ENCODE data around the gene CASS4.

Gene CASS4

DNA sequence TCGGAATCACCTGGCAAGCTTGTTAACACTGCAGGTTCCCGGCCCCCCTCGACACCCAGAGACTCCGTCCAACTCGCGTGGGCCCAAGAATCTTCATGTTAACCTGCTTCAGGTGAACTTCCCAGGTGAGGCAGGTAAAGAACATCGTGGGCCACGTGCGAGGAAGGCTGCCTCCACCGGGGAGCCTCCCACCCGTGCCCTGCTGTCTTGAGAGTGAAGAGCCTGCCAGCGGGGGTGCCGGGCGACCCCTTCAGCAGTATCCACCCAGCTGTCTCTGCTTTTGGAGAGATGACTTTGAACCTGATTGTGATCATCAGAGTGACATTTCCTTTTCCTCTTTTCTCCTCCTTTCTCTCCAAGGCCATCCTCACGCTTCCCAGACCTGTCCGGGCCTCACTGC lies 33.5 kb downstream of the CASS4 start:
- no peak for DNase-seq

DNA sequence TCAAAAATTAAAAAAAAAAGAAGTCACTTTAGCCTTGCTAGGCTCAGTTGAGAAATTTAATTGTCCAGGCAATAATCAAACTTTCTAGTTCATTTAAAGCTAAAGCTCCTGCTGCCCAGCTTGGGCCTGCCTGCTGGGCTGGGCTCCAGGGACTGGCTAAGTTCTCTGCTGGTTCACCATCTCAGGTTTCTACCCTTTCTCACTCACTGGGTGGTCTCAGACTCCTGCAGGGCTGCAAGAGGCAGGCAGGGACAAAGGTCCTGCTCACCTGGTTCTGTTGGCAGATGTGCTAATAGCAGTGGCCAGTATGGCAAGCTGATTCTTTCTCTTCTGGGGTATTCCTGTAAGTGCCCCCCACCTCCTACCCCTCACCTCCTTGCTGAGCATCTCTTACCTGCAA lies 35.2 kb downstream of the CASS4 start:
- no peak for DNase-seq

DNA sequence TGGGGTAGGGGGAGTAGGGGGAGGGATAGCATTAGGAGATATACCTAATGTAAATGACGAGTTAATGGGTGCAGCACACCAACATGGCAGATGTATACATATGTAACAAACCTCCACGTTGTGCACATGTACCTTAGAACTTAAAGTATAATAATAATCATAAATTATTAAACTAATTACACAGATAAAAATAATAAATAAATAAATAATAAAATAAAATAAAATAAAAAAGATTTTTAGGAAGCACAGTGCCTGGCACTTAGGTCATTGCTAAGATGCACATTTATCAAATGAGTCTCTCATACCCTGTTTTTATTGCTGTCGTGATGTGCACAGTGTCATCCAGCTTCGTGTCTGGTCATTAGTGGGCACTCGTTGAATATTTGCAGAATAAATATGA lies 37.4 kb downstream of the CASS4 start:
- no peak for DNase-seq

DNA sequence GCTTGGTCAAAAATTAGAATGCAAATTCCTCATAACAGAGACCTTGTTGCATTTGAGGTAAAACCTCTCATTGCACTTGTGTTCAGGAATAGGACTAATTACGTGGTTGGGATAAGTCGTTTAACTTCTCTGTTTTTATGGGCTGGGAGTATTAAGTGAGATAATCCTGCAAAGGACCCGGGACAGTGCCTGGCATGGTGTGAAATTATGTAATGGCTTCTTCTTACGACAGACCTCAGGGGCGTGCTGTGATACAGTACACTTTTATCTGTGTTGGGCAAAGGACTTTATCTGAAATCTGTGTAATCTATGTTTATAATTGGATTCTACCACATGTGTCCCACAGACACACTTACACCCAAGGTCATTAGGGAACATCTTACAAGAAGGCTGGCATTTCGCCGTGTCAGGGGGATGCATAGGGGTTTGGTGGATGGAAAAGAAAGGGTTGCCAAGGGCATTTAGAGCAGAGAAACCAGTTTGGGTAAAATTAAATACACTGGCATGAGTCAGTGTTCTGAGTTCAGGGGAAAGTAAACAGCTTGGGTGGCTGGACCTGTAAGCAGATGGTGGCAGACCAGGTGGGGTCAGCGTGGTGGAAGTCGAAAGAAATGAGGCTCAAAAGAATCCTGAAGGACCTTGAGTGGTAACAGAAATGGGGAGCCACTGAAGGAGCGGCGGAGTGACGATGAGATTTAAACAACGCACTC lies 39.2 kb downstream of the CASS4 start:
- no peak for DNase-seq

DNA sequence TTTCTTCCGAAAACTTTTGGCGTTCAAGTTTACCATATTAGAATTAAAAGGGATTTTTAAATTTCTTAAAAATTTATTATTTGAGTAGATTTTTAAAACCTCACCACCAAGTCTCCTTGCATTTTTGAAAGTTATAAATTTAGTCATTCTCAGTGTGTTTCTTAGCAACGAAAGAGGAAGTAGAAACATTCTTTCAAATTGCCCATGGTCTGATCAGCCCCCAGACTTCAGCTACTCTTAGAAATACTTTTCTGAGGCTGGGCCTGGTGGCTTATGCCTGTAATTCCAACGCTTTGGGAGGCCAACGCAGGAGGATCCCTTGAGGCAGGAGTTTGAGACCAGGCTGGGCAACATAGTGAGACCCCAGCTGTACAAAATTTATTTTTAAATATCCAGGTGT lies 41.3 kb downstream of the CASS4 start:
- peak; percentile 48 to 71 (median 63) for DNase-seq

DNA sequence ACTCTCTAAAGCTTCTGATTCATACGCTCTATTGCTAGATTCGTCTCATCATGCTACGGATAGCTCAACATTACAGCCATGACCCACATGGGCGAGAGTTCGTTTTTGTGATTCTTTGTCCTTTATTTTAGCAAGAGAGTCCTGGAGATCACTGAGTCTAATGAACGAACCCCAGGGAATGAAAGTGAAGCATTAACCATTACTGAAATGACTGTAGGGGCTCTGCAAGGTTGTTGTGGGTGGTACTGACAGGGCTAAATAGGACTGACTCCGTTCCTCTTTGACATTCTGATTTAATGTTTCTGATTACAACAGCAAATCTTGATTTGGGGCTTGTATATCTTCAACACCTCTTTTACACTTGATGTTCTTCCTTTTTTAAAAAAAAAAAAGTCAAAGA lies 42.7 kb downstream of the CASS4 start:
- no peak for DNase-seq

DNA sequence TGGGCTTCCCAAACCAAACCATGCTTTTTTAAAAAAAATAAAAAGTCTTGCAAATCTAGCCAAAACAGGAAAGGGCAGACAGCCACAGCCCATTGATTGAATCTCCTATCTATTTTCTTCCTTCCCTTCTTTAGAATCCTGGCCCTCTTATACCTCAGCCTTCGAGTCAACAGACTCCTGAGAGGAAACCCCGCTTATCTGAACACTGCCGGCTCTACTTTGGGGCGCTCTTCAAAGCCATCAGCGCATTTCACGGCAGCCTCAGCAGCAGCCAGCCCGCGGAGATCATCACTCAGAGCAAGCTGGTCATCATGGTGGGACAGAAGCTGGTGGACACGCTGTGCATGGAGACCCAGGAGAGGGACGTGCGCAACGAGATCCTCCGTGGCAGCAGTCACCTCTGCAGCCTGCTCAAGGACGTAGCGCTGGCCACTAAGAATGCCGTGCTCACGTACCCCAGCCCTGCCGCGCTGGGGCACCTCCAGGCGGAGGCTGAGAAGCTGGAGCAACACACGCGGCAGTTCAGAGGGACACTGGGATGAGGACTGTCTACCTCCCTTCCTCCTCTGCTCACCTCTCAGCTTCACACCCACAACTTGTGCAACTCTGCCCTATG lies 46.3 kb downstream of the CASS4 start:
- DNase-seq = no peak

DNA sequence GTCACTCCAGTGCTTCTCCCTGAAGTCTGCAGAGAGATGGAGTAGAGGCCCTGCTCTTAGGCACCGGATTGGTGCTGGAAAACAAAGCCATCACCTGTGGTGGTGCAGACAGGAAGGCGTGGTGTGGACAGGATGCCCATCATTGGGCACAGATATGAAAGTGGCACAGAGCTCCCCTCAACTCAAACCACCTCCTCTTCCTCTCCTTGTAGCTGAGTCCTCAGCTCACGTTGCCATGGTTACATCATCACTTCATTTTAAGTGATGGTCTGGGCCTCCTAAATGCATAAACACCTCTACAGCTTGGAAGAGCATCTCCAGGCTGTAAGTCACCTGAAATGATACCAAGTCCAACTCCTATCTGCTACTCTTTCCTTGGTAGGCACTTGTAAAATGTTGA lies 48.4 kb downstream of the CASS4 start:
- no peak for DNase-seq

DNA sequence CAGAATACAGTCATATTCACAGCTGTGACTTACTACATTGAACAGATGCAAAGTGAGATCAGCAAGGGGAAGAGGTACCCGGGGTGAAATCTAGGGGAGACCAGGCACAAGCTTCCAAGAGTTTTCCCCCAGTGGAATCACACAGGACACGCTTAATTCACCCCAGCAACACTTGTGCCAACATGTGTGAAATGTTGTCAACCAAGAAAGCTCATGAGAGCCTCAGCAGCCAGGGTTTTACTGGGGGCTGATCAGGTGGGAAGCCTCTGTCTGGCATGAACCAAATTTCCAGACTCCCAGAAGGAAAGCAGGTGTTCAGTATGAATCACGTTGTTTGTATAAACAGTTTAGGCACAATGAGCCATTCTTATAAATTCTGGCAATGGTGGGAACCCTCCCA lies 49.5 kb downstream of the CASS4 start:
- DNase-seq = no peak

DNA sequence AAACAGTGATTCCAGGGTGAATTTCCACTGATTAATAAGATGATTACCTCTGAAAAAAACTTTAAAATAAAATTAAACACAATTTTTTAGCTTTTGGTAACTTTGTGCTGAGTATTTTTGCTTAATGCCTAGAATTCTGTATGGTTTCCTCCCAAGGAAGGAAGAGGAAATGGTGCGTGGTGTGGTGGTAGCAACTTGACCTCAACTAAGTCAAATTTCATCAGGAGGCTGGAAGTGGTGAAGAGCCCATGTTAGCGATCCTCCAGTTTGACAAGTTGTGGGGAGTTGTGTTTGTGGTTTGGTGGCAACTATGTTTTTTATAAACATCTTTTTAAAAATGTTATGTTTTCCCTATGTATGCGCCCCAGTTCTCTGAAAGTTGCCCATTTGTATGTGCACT lies 51.4 kb downstream of the CASS4 start:
- peak; percentile 22 to 41 (median 35) for DNase-seq

DNA sequence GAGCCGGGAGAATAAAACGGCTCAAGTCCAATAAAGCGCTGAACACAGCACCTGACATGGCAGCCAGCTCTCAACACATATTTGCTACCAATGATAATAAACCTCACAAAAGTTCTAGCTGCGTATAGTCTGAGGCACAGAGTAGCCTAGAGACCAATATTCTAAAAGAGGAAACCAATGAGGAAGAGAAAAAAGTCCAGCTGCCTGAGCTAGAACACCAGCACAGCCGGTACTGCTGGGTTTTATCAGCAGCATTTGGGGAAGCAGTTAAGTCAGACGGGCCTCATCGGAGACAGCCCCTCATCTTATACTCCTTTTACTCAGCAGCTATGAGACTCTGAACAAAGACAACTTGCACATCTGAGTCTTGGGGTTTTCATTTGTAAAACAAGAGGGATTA lies 53.9 kb downstream of the CASS4 start:
- peak; percentile 71 to 83 (median 79) for DNase-seq

DNA sequence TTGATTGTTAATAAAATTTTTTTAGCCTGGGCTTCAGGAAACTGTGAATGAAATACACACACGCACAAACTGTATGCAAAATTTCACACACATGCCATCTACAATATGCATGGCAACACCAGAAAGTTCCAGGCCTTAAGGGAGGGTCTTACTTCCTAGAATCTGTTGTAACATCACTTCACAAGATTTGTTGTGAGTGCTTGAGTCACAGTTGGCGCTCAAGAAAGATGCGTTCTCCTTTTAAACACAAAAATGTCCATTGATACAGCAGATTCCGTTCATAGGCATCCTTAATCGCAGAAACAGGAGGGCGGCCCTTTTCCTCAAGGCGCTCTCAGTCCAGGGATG lies 55.9 kb downstream of the CASS4 start:
- no peak for DNase-seq

DNA sequence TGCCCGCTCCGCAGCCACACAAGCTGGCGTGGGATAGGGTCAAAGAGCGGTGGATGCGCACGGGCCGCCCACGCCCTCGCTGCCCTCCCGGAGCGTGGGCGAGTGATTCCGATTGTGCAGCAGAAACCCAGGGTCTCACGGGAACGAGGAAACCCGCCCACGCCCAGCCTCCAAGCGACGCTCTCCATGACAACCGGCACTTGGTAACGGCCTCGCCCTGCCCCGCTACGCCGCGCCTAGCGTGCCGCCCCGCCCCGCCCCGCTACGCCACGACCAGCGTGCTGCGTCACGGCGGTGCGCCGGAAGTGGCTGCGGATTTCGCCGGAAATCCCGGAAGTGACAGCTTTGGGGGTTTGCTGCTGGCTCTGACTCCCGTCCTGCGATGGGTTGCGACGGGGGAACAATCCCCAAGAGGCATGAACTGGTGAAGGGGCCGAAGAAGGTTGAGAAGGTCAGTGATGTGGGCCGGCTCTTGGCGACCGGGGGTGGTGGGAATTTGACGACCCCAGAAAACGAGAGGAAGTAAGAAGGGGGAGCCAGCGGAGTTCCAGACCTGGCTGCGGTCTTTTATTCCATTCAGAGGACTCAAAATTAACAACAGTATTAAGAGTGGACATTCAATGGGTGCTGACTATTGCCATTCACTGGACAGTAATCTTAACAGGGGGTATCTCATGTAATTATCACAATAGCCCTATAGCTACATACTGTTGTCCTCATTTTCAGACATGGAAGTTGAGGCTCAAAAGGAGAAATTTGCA lies 56.4 kb downstream of the CASS4 start, which contains the start of gene RTF2:
RTF2 (plus strand) TSS at position 312 of the 761 bp plus-strand sequence; CDS start at position 383, 71 bp downstream.
- DNase-seq = peak; percentile 100

DNA sequence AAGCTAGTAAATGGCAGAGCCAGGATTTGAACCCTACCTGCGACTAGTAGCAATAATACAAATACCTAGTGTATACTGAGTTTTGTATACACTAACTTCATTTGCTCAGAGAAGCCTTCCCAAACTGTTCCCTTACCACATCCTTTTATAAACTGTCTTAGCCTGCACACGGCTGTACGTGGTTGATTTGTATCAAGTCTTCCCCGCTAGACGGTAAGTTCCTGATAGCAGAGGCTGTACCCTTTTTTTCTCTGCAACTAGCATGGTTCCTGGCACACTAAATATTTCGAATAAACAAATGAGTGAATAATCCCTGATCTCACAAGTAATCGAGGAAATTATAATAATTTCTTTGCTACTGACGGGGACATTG lies 57.0 kb downstream of the CASS4 start:
- no peak for DNase-seq

DNA sequence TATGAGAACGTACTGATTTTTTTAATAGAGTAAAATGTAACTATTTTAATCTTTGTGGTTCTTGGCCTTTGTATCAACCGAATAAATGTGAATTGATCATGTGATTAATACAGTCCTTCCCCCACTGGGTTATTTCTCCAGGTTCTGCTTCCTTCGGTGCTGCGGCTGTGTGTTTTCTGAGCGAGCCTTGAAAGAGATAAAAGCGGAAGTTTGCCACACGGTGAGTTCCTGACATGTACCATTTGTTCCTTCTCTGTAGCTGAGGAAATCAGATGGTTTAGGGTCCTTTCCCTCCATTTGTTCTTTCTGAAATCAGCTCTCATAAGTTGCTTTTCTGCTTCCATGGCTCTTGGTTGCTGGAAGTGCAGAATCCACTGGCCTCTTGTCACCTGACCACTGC lies 71.9 kb downstream of the CASS4 start:
- DNase-seq = peak; percentile 47 to 67 (median 51)

DNA sequence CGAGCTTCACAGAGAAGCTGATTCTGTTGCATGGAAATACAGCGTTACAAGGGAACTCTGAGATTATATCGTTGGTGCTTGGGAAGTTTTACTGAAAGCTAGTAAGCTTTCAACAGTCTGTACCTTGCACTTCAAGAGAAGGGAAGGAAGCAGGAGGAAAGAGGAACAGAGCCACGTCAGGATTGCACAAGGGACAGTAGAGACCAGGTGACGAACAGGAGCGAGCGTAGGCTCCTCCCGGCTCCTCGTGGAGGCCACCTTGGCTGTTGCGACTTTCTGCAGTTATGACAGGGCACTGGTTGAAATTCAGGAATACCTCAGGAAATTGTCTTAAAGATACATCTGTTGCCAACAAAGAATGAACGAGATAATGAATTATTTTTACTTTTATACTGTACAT lies 75.2 kb downstream of the CASS4 start:
- DNase-seq = peak; percentile 16 to 31 (median 24)

DNA sequence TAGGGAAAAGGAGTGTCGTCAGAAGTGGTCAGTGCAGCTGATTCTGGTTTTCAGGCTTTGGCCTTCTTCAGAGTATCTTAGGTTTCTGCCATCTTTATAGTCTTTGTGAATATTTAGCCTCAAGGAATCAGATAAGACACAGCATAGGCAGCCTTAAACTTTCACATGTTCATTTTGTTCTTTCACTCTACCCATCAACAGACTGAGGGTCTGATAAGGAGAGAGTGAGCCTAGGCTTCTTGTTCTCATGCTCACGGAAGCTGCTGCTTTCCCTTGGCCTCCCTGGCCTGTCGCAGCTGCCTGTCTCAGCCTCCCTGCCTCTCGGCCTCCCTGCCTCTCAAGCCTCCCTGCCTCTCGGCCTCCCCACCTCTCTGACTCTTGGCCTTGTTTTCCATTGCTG lies 76.5 kb downstream of the CASS4 start:
- DNase-seq = no peak

DNA sequence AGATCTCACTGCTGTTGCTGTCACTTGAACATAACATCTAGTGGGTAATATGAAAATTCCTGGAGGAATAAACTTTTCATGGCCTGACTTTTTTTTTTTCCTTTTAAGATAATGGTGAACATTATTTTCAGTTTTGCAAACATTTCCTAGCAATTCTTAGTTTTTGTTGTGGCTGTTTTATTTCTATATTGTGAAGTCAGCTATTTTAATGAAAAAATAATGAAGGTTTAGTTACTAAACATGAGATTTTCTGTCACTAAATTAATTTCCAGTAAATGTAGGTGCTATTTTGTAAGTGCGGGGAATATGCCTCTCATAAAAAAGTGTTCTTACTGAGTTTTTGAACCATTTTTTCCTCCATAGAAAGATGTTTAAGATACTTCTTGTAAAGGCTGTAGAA lies 89.1 kb downstream of the CASS4 start:
- DNase-seq = no peak

DNA sequence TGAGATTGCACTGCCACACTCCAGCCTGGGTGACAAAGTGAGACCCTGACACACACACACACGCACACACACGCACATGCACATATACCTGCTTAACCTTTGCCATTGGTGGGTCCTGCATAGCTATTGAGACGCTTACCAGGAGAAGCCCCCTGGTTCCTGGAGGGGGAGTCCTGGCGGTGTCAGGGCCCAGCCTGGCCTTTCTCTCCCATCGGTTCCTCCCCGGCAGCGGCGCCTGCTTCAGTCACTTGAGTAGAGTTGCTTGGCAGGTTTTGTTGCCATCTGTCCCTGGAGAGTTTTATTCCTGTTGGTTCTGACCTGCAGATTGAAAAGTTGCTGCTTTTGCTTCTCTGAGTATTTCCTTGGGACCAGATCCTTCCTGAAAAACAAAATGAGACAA lies 91.9 kb downstream of the CASS4 start:
- no peak for DNase-seq

DNA sequence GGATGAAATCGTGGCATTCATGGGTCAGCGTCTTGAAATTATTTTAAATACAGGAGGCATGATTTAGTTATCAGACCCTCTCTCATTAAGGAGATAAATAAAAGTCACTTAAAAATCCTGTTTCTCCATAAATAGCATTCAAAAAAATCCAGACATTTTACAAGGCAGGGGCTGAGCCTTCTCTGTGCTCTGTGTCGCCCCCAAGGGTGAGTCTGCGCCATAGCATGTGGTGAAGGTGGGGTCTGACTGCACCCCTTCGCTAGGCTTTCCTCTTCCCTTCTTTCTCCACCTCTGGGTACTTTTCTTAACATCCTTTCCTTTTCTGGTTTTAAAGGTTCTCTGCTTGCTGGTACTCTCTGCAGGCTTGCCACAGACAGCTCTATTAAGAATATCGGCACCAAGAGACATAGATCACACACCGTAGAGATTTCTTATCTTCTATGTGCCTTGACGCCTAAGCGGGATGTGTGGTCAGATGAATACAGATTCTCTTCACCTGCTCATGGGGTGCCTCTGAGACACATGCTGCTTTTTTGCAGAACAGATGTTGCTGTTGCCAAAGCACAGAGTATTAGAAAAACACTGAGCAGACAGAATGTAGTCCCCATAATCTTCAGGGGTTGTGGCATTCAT lies 92.4 kb downstream of the CASS4 start:
- DNase-seq = peak in 2 of 3 donors; percentile 13 to 17

DNA sequence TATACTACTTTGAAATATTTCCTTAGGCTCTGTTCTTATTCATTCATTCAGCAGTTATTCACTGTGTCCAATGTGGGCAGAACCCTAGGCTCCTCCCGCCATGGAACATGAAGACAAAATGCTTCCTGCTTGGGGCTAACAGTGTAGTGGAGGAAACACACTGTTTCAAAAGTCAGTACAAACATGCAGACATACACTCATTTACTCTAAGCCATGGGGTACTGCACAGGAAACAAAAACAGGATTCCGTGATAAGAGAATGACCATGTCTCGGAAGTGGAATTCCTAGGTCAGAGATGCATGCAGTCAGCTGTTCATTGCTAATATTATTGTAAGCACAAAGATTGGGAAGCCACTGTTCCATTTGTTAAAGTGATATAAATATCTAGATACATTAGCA lies 94.0 kb downstream of the CASS4 start:
- DNase-seq = no peak
